GM23338 (cell line): ENCODE data around the gene SERPINB10. TPM values are rescaled to one million over a fixed set of nuclear protein-coding genes. Genes with fewer than 3 reads are reported as not detected.

ENCODE experiments used
- ATAC-seq: fragments of 200-7000 bp; cut with Tn5 transposase; 3 replicates; pipeline ENCODE4 v1.9.1; 2020
- DNase-seq: peaks from one replicate; pipeline ENCODE4 v3.0.0-alpha.2; 2015; ENCODE audit warnings: low spot score
- H2AFZ ChIP-seq: fragments of 200-600 bp; sonication (generic); 2 replicates; pipeline ENCODE4 v1.8.0; 2016; ENCODE audit warnings: antibody characterized with exemption, mild to moderate bottlenecking, moderate library complexity
- H3F3A ChIP-seq: fragments of 200-600 bp; sonication (generic); replicated peaks from 2 replicates; pipeline ENCODE4 v1.8.0; 2017; ENCODE audit warnings: antibody characterized with exemption, mixed run types, low read depth
- H3K27ac ChIP-seq: fragments of 200-600 bp; sonication (generic); 2 replicates; pipeline ENCODE4 v1.6.1; 2016; ENCODE audit warnings: low read depth
- H3K27me3 ChIP-seq: fragments of 200-600 bp; sonication (generic); 2 replicates; pipeline ENCODE4 v1.8.0; 2016; ENCODE audit warnings: mild to moderate bottlenecking, mixed run types, moderate library complexity; ENCODE audit not compliant: insufficient read depth
- H3K36me3 ChIP-seq: fragments of 200-600 bp; sonication (generic); 2 replicates; pipeline ENCODE4 v1.8.0; 2016; ENCODE audit warnings: mild to moderate bottlenecking; ENCODE audit not compliant: insufficient read depth
- H3K4me1 ChIP-seq: fragments of 200-600 bp; sonication (generic); 2 replicates; pipeline ENCODE4 v1.8.0; 2016; ENCODE audit warnings: mild to moderate bottlenecking, moderate library complexity; ENCODE audit not compliant: insufficient read depth
- H3K4me2 ChIP-seq: fragments of 200-600 bp; sonication (generic); 2 replicates; pipeline ENCODE4 v1.7.1; 2017; ENCODE audit warnings: mixed run types
- H3K4me3 ChIP-seq: fragments of 200-600 bp; sonication (generic); 2 replicates; pipeline ENCODE4 v1.6.1; 2016; ENCODE audit warnings: mixed run types
- H3K79me2 ChIP-seq: fragments of 200-600 bp; sonication (generic); replicated peaks from 2 replicates; pipeline ENCODE4 v1.8.0; 2017; ENCODE audit warnings: mild to moderate bottlenecking; ENCODE audit not compliant: insufficient read depth
- H3K9me2 ChIP-seq: fragments of 200-600 bp; sonication (generic); 2 replicates; pipeline ENCODE4 v1.8.0; 2017; ENCODE audit not compliant: insufficient read depth
- H4K20me1 ChIP-seq: fragments of 200-600 bp; sonication (generic); replicated peaks from 2 replicates; pipeline ENCODE4 v1.8.0; 2017; ENCODE audit warnings: mild to moderate bottlenecking; ENCODE audit not compliant: insufficient read depth
- H3K27ac Mint-ChIP-seq: 2 replicates; pipeline ENCODE4 v1.8.0; 2020; ENCODE audit warnings: inconsistent platforms, mild to moderate bottlenecking, moderate library complexity, mixed read lengths
- H3K27me3 Mint-ChIP-seq: 3 replicates; pipeline ENCODE4 v1.8.0; 2022; ENCODE audit warnings: low read depth, mild to moderate bottlenecking, moderate library complexity, mixed read lengths, inconsistent platforms; ENCODE audit not compliant: insufficient read depth, poor library complexity
- H3K36me3 Mint-ChIP-seq: 3 replicates; pipeline ENCODE4 v1.8.0; 2021; ENCODE audit warnings: low read depth, mild to moderate bottlenecking, inconsistent platforms, moderate library complexity, mixed read lengths
- H3K4me1 Mint-ChIP-seq: 3 replicates; pipeline ENCODE4 v1.8.0; 2020; ENCODE audit warnings: mild to moderate bottlenecking, inconsistent platforms, mixed read lengths
- H3K4me3 Mint-ChIP-seq: 3 replicates; pipeline ENCODE4 v1.8.0; 2021; ENCODE audit warnings: moderate library complexity, mild to moderate bottlenecking, inconsistent platforms, mixed read lengths
- H3K9me3 Mint-ChIP-seq: 3 replicates; pipeline ENCODE4 v1.8.0; 2020; ENCODE audit warnings: moderate library complexity, mild to moderate bottlenecking, inconsistent platforms, mixed read lengths
- CREB1 ChIP-seq: fragments of 250-450 bp; sonication (Bioruptor Pico); IDR thresholded peaks from 2 replicates; pipeline ENCODE4 v1.5.0; 2020; ENCODE audit warnings: low read depth, mild to moderate bottlenecking, moderate library complexity
- CTCF ChIP-seq, 2 experiments: fragments of 200-600 bp in 1 of 2; sonication (generic) in 1 of 2; conservative IDR thresholded peaks; 2 replicates each; pipeline versions ENCODE4 v1.5.1 to v1.6.1; 2016 to 2017; ENCODE audit warnings: antibody characterized with exemption in 2 of 2, low read depth in 2 of 2, mild to moderate bottlenecking in 2 of 2, moderate library complexity in 1 of 2
- ETS1 ChIP-seq: IDR thresholded peaks from 2 replicates; pipeline ENCODE4 v1.6.1; 2016; ENCODE audit warnings: antibody characterized with exemption
- EZH2 ChIP-seq: fragments of 200-600 bp; sonication (generic); IDR thresholded peaks from one replicate; pipeline ENCODE4 v1.8.0; 2017; ENCODE audit warnings: antibody characterized with exemption, mild to moderate bottlenecking, low read depth; ENCODE audit not compliant: unreplicated experiment
- EZH2phosphoT487 ChIP-seq: fragments of 200-600 bp; sonication (generic); IDR thresholded peaks from one replicate; pipeline ENCODE4 v1.8.1; 2018; ENCODE audit warnings: antibody characterized with exemption; ENCODE audit not compliant: unreplicated experiment
- JUNB ChIP-seq: IDR thresholded peaks from one replicate; pipeline ENCODE4 v1.6.1; 2016; ENCODE audit warnings: antibody characterized with exemption; ENCODE audit not compliant: unreplicated experiment
- NANOG ChIP-seq: IDR thresholded peaks from 2 replicates; pipeline ENCODE4 v1.6.1; 2016; ENCODE audit warnings: antibody characterized with exemption, borderline replicate concordance
- POLR2AphosphoS5 ChIP-seq: IDR thresholded peaks from 2 replicates; pipeline ENCODE4 v1.6.1; 2016; ENCODE audit warnings: antibody characterized with exemption, low read depth
- REST ChIP-seq: IDR thresholded peaks from one replicate; pipeline ENCODE4 v1.6.1; 2018; ENCODE audit warnings: antibody characterized with exemption; ENCODE audit not compliant: unreplicated experiment
- STAT1 ChIP-seq: IDR thresholded peaks from one replicate; pipeline ENCODE4 v1.6.1; 2016; ENCODE audit warnings: antibody characterized with exemption; ENCODE audit not compliant: unreplicated experiment
- ZNF114 ChIP-seq: fragments of 250-450 bp; sonication (Bioruptor Pico); IDR thresholded peaks from 2 replicates; pipeline ENCODE4 v1.5.0; 2020; ENCODE audit warnings: mild to moderate bottlenecking, moderate library complexity
- ZNF331 ChIP-seq: fragments of 250-450 bp; sonication (Bioruptor Pico); IDR thresholded peaks from 2 replicates; pipeline ENCODE4 v1.5.0; 2020; ENCODE audit warnings: low read depth, mild to moderate bottlenecking, moderate library complexity
- ZNF462 ChIP-seq: fragments of 250-450 bp; sonication (Bioruptor Pico); IDR thresholded peaks from 2 replicates; pipeline ENCODE4 v1.5.0; 2020; ENCODE audit warnings: mild to moderate bottlenecking, moderate library complexity
- polyA plus RNA-seq: library from polyadenylated mRNA; unstranded; fragments of >200 nt; fragmentation: Nextera tagmentation; extraction: Ambion mirVana; gene quantifications from 2 replicates; pipeline ENCODE4 v1.2.1, GENCODE V29; 2016
- total RNA-seq: library from RNA; depleted of rRNA; stranded (reverse); fragments of >200 nt; shearing (Covaris generic); gene quantifications from 2 replicates; pipeline ENCODE4 v1.2.3, GENCODE V29; 2014

Gene SERPINB10
- total and polyA plus RNA-seq, 2 experiments from 2014 or later = not detected

GRCh38 chr18:63930773-63931354, 23.1 kb downstream of the SERPINB10 start:
- H3K9me2 ChIP-seq = no peaks in the 10 kb centered on the region

More at GRCh38 chr18:63930773-63931354, 23.1 kb downstream of the SERPINB10 start:
- H3F3A ChIP-seq = no peaks in the 10 kb centered on the region
- Mint-ChIP-seq H3K9me3 (no peaks in the 10 kb centered on the region), H3K36me3 (no peaks in the 10 kb centered on the region), H3K4me1 (no peaks in the 10 kb centered on the region), H3K27me3 (no peaks in the 10 kb centered on the region), H3K27ac (no peak overlapping the region), H3K4me3 (no peak overlapping the region)
- H3K4me3 ChIP-seq = no peak overlapping the region
- TF ChIP-seq EZH2 (no peak), JUNB (no peak), POLR2AphosphoS5 (no peak), ZNF462 (CRISPR knock-in tag) (no peak), EZH2phosphoT487 (no peak), REST (no peak), CTCF (conservative IDR thresholded peaks at IDR 0.05; ENCODE audit: low read depth in 2 of 2) (no peak), NANOG (no peak), ZNF114 (CRISPR knock-in tag) (no peak), ETS1 (no peak), ZNF331 (no peak), STAT1 (no peak), CREB1 (no peak)
- DNase-seq = no peak
- peaks cover 7% of the 10 kb centered on the region for H3K27me3 ChIP-seq
- no peak for ATAC-seq
- no peaks in the 10 kb centered on the region for H4K20me1 ChIP-seq
- H3K4me2 ChIP-seq = no peak overlapping the region
- H2AFZ ChIP-seq = peak overlapping the region; percentile 38; the same call in 1 of the 2 replicates
- no peak overlapping the region for H3K27ac ChIP-seq
- H3K79me2 ChIP-seq = no peaks in the 10 kb centered on the region
- H3K36me3 ChIP-seq = no peaks in the 10 kb centered on the region
- H3K4me1 ChIP-seq = no peaks in the 10 kb centered on the region
